K562 (cell line): Measurements from ENCODE around the gene PNPLA7. TPM values are rescaled to one million over a fixed set of nuclear protein-coding genes. Genes with fewer than 3 reads are reported as not detected.

ENCODE experiments used
- ARNT ChIP-seq, 2 experiments: fragments of 450-650 bp; IDR thresholded peaks; 2 replicates each; pipeline ENCODE4 v1.6.1; 2016; ENCODE audit warnings: mild to moderate bottlenecking in 1 of 2
- CBX8 ChIP-seq: fragments of 200-600 bp; sonication (generic); IDR thresholded peaks from 2 replicates; pipeline ENCODE4 v1.6.1; 2012; ENCODE audit warnings: borderline replicate concordance, mixed run types, low read depth, mild to moderate bottlenecking, moderate library complexity, mixed read lengths, low read length, control low read depth, inconsistent platforms; ENCODE audit not compliant: poor library complexity, severe bottlenecking; ENCODE audit errors: extremely low read depth
- GABPA ChIP-seq: fragments of 200-800 bp; sonication (Bioruptor generic); conservative IDR thresholded peaks from 2 replicates; pipeline ENCODE4 v1.6.1; 2016; ENCODE audit warnings: low read depth, missing genetic modification characterization, missing compliant biosample characterization
- HCFC1 ChIP-seq: IDR thresholded peaks from 2 replicates; pipeline ENCODE4 v1.6.1; 2012; ENCODE audit warnings: low read depth, low read length, improper control_type of control experiment
- HMGN3 ChIP-seq: IDR thresholded peaks from 2 replicates; pipeline ENCODE4 v1.6.1; 2011; ENCODE audit warnings: borderline replicate concordance, low read depth, mild to moderate bottlenecking, mixed read lengths, low read length; ENCODE audit not compliant: insufficient read length; ENCODE audit errors: extremely low read depth
- JUND ChIP-seq, 2 experiments: IDR thresholded peaks; 2 replicates in 1 of 2; 3 replicates in 1 of 2; pipeline ENCODE4 v1.6.1; 2011; ENCODE audit warnings: borderline replicate concordance in 2 of 2, low read depth in 2 of 2, low read length in 2 of 2, improper control_type of control experiment in 1 of 2, missing biosample characterization in 1 of 2, missing genetic modification characterization in 1 of 2, missing genetic modification reagents in 1 of 2
- KLF13 ChIP-seq: fragments of 450-650 bp; IDR thresholded peaks from 2 replicates; pipeline ENCODE4 v1.6.1; 2016; ENCODE audit warnings: missing genetic modification characterization, low read depth, mild to moderate bottlenecking, missing compliant biosample characterization, moderate library complexity, borderline replicate concordance
- MXI1 ChIP-seq: IDR thresholded peaks from 2 replicates; pipeline ENCODE4 v1.6.1; 2011; ENCODE audit warnings: low read depth, mild to moderate bottlenecking, improper control_type of control experiment, low read length
- NFYB ChIP-seq: IDR thresholded peaks from 2 replicates; pipeline ENCODE4 v1.6.1; 2011; ENCODE audit warnings: mild to moderate bottlenecking, moderate library complexity; ENCODE audit not compliant: insufficient read length; ENCODE audit errors: extremely low read depth
- PCBP1 ChIP-seq: fragments of 200-400 bp; formaldehyde crosslinking; IDR thresholded peaks from 2 replicates; pipeline ENCODE4 v1.6.1; 2018; ENCODE audit warnings: mild to moderate bottlenecking, low read depth, low read length; ENCODE audit not compliant: poor library complexity, severe bottlenecking
- RCOR1 ChIP-seq, 2 experiments: IDR thresholded peaks; 2 replicates each; pipeline ENCODE4 v1.6.1; 2012; ENCODE audit warnings: low read depth in 2 of 2, low read length in 2 of 2, borderline replicate concordance in 1 of 2, improper control_type of control experiment in 1 of 2
- SMARCA4 ChIP-seq: fragments of 450-650 bp; IDR thresholded peaks from 2 replicates; pipeline ENCODE4 v1.6.1; 2016
- SNIP1 ChIP-seq: fragments of 450-650 bp; IDR thresholded peaks from 2 replicates; pipeline ENCODE4 v1.7.1; 2017; ENCODE audit warnings: low read depth, mild to moderate bottlenecking
- ZNF121 ChIP-seq: sonication (generic); formaldehyde crosslinking; conservative IDR thresholded peaks from 2 replicates; pipeline ENCODE4 v1.8.0; 2022; ENCODE audit warnings: missing genetic modification reagents
- ZNF695 ChIP-seq: fragments of 450-650 bp; formaldehyde crosslinking; IDR thresholded peaks from 2 replicates; pipeline ENCODE4 v1.4.0; 2020; ENCODE audit warnings: mild to moderate bottlenecking, moderate library complexity
- polyA plus RNA-seq, 8 experiments: library from polyadenylated mRNA; depleted of rRNA in 4 of 8; stranded (reverse) in 5 of 8; unstranded in 3 of 8; fragments of >200 nt; fragmentation: Nextera tagmentation in 2 of 8; fragmentation: Illumina TruSeq in 1 of 8; extraction: Ambion mirVana in 2 of 8; extraction: Trizol in 1 of 8; gene quantifications; 2 replicates each; pipeline versions ENCODE4 v1.2.1 to v1.2.3, GENCODE V29; 2011 to 2014; ENCODE audit warnings: inconsistent platforms in 1 of 8, missing spikeins in 1 of 8
- total RNA-seq, 7 experiments: library from RNA; depleted of rRNA in 6 of 7; stranded (reverse); fragments of >200 nt in 6 of 7; fragmentation: Illumina TruSeq in 2 of 7; extraction: Trizol in 2 of 7; gene quantifications; 2 replicates each; pipeline versions ENCODE4 v1.2.1 to v1.2.3, GENCODE V29; 2011 to 2021; ENCODE audit warnings: low replicate concordance in 1 of 7
- TF ChIP-seq, protein P1 (sequence below): sonication (generic); formaldehyde crosslinking; IDR thresholded peaks from 2 replicates; pipeline ENCODE4 v1.9.0; 2022; ENCODE audit warnings: mild to moderate bottlenecking, missing genetic modification reagents
- TF ChIP-seq, protein P2 (sequence below): conservative IDR thresholded peaks from 2 replicates; pipeline ENCODE4 v1.6.1; 2011; ENCODE audit warnings: low read depth, mild to moderate bottlenecking, low read length; ENCODE audit not compliant: control insufficient read depth
- TF ChIP-seq, protein P3 (sequence below): sonication (generic); formaldehyde crosslinking; IDR thresholded peaks from 2 replicates; pipeline ENCODE4 v1.9.0; 2022; ENCODE audit warnings: mild to moderate bottlenecking, missing genetic modification reagents
- TF ChIP-seq, protein P4 (sequence below): sonication (generic); formaldehyde crosslinking; IDR thresholded peaks from 2 replicates; pipeline ENCODE4 v1.8.1; 2023; ENCODE audit warnings: mild to moderate bottlenecking, missing genetic modification reagents
- TF ChIP-seq, protein P5 (sequence below): fragments of 450-650 bp; formaldehyde crosslinking; IDR thresholded peaks from 2 replicates; pipeline ENCODE4 v1.4.0; 2020; ENCODE audit warnings: mild to moderate bottlenecking, moderate library complexity

PNPLA7 gene
- total and polyA plus RNA-seq, 9 of the 15 experiments (the other 6 are each of a cell fraction or from before 2014, with no cell fraction given), result 0.01 to 0.85 (median 0.19) TPM; not detected in 1

DNA sequence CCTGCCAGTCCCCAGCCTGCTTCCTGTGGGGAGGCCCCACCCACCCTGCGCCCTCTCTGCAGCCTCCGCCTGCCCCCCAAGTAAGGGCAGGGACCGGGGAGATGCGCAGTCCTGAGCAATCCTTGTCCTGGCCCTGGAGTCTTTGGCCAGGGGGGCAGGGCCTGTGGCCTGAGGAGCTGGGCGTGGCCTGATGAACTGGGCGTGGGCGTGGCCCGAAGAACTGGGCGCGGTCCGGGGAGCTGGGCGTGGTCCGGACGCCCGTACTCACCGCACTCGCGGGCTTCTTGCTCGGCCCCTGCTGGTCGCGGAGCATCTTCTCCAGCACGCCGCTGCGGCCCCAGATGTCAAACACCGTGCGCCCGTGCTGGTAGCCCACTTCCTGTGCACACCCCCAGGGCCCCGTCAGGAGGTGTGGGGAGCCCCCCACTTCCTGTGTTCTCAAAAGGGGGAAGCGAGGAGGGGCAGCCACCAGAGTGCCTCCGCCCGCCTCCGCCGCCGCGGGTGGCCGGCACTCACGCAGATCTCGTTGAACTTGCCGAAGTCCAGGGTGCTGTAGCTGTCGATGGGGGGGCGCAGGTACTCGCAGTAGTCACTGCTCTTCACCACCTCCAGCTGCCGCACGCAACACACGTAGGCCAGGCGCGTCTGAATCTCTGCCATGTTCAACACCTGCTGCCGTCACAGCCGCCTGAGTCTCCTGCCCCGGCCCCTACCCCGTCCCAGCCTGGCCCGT, 88.4 kb downstream of the PNPLA7 start (continued):
- TF ChIP-seq SNIP1, result no peak
- peak; percentile 32 for TF ChIP-seq PCBP1
- peak; percentile 66; the same call in 1 of the 2 replicates for TF ChIP-seq KLF13
- TF ChIP-seq GABPA (tag), result 0 out of 2 replicates have a peak, but pooled peaks have one; percentile 27
- TF ChIP-seq, protein P1, sequence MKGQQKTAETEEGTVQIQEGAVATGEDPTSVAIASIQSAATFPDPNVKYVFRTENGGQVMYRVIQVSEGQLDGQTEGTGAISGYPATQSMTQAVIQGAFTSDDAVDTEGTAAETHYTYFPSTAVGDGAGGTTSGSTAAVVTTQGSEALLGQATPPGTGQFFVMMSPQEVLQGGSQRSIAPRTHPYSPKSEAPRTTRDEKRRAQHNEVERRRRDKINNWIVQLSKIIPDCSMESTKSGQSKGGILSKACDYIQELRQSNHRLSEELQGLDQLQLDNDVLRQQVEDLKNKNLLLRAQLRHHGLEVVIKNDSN (CRISPR knock-in tag), result no peak
- no peak for TF ChIP-seq SMARCA4
- TF ChIP-seq HMGN3, result peak; percentile 62
- TF ChIP-seq RCOR1 (IDR thresholded peaks at IDR 0.05; ENCODE audit: borderline replicate concordance in 1 of 2, low read depth in 2 of 2, low read length in 2 of 2), result peak in 1 of 2 experiments; percentile 72; a peak in 1 of 4 replicates
- TF ChIP-seq ZNF121 (CRISPR knock-in tag), result no peak
- TF ChIP-seq, protein P2, sequence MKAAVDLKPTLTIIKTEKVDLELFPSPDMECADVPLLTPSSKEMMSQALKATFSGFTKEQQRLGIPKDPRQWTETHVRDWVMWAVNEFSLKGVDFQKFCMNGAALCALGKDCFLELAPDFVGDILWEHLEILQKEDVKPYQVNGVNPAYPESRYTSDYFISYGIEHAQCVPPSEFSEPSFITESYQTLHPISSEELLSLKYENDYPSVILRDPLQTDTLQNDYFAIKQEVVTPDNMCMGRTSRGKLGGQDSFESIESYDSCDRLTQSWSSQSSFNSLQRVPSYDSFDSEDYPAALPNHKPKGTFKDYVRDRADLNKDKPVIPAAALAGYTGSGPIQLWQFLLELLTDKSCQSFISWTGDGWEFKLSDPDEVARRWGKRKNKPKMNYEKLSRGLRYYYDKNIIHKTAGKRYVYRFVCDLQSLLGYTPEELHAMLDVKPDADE, result no peak
- TF ChIP-seq NFYB, result no peak
- TF ChIP-seq, protein P3, sequence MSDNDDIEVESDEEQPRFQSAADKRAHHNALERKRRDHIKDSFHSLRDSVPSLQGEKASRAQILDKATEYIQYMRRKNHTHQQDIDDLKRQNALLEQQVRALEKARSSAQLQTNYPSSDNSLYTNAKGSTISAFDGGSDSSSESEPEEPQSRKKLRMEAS (CRISPR knock-in tag), result peak; percentile 68
- TF ChIP-seq CBX8, result no peak
- TF ChIP-seq JUND (IDR thresholded peaks at IDR 0.05; ENCODE audit: borderline replicate concordance, low read depth, low read length), result no peak
- no peak; the same call in 2 of the 3 replicates for TF ChIP-seq JUND (tag; IDR thresholded peaks at IDR 0.05; ENCODE audit: borderline replicate concordance, low read depth, low read length)
- TF ChIP-seq ARNT (IDR thresholded peaks at IDR 0.05), result no peak
- TF ChIP-seq, protein P4, sequence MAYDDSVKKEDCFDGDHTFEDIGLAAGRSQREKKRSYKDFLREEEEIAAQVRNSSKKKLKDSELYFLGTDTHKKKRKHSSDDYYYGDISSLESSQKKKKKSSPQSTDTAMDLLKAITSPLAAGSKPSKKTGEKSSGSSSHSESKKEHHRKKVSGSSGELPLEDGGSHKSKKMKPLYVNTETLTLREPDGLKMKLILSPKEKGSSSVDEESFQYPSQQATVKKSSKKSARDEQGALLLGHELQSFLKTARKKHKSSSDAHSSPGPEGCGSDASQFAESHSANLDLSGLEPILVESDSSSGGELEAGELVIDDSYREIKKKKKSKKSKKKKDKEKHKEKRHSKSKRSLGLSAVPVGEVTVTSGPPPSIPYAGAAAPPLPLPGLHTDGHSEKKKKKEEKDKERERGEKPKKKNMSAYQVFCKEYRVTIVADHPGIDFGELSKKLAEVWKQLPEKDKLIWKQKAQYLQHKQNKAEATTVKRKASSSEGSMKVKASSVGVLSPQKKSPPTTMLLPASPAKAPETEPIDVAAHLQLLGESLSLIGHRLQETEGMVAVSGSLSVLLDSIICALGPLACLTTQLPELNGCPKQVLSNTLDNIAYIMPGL (CRISPR knock-in tag), result 0 out of 2 replicates have a peak, but pooled peaks have one; percentile 54
- TF ChIP-seq, protein P5, sequence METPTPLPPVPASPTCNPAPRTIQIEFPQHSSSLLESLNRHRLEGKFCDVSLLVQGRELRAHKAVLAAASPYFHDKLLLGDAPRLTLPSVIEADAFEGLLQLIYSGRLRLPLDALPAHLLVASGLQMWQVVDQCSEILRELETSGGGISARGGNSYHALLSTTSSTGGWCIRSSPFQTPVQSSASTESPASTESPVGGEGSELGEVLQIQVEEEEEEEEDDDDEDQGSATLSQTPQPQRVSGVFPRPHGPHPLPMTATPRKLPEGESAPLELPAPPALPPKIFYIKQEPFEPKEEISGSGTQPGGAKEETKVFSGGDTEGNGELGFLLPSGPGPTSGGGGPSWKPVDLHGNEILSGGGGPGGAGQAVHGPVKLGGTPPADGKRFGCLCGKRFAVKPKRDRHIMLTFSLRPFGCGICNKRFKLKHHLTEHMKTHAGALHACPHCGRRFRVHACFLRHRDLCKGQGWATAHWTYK (CRISPR knock-in tag), result no peak
- TF ChIP-seq MXI1, result no peak
- no peak for TF ChIP-seq ZNF695 (CRISPR knock-in tag)
- TF ChIP-seq HCFC1, result 0 out of 2 replicates have a peak, but pooled peaks have one; percentile 4
